Measurements from ENCODE around the gene ADAM12.

The ADAM12 gene

GRCh38 chr10:126375299-126375698 lies 13.0 kb downstream of the ADAM12 start:
- TF ChIP-seq PATZ1 (CRISPR knock-in tag; IDR thresholded peaks at IDR 0.05; ENCODE audit: borderline replicate concordance), result no peak
- TF ChIP-seq ZNF70 (CRISPR knock-in tag; IDR thresholded peaks at IDR 0.05), result no peak
- TF ChIP-seq ARNTL (CRISPR knock-in tag; IDR thresholded peaks at IDR 0.05; ENCODE audit: borderline replicate concordance, low read depth), result no peak
- TF ChIP-seq POU6F1 (CRISPR knock-in tag; IDR thresholded peaks at IDR 0.05; ENCODE audit: borderline replicate concordance, low read depth), result no peak
- TF ChIP-seq ESRRG (CRISPR knock-in tag; IDR thresholded peaks at IDR 0.05), result no peak
- no peak for ATAC-seq

- TF ChIP-seq ARNTL (CRISPR knock-in tag; IDR thresholded peaks at IDR 0.05; ENCODE audit: borderline replicate concordance, low read depth), result no peak
- peak; percentile 98 for TF ChIP-seq ZFP30 (CRISPR knock-in tag; IDR thresholded peaks at IDR 0.05)
- no peak for TF ChIP-seq TCF4 (CRISPR knock-in tag; IDR thresholded peaks at IDR 0.05; ENCODE audit: borderline replicate concordance)
- no peak for ATAC-seq
Measured at GRCh38 chr10:126374435-126374834, 13.8 kb downstream of the ADAM12 start.

GRCh38 chr10:126373972-126374371 lies 14.3 kb downstream of the ADAM12 start:
- no peak for ATAC-seq
- no peak for TF ChIP-seq RARB (CRISPR knock-in tag; IDR thresholded peaks at IDR 0.05)
- TF ChIP-seq GLIS3 (CRISPR knock-in tag; IDR thresholded peaks at IDR 0.05), result no peak
- no peak for TF ChIP-seq PPARA (CRISPR knock-in tag; IDR thresholded peaks at IDR 0.05; ENCODE audit: borderline replicate concordance)
- TF ChIP-seq ZNF70 (CRISPR knock-in tag; IDR thresholded peaks at IDR 0.05), result no peak
- TF ChIP-seq CREB5 (CRISPR knock-in tag; IDR thresholded peaks at IDR 0.05; ENCODE audit: low read depth), result no peak
- TF ChIP-seq TCF4 (CRISPR knock-in tag; IDR thresholded peaks at IDR 0.05; ENCODE audit: borderline replicate concordance), result no peak
- no peak for TF ChIP-seq ZNF8 (CRISPR knock-in tag; IDR thresholded peaks at IDR 0.05)
- no peak for TF ChIP-seq ZC3H10 (CRISPR knock-in tag; IDR thresholded peaks at IDR 0.05)
- TF ChIP-seq CSDC2 (CRISPR knock-in tag; IDR thresholded peaks at IDR 0.05), result no peak
- no peak for TF ChIP-seq BACH2 (CRISPR knock-in tag; IDR thresholded peaks at IDR 0.05; ENCODE audit: borderline replicate concordance)
- no peak for TF ChIP-seq ESRRG (CRISPR knock-in tag; IDR thresholded peaks at IDR 0.05)
- TF ChIP-seq ARNTL (CRISPR knock-in tag; IDR thresholded peaks at IDR 0.05; ENCODE audit: borderline replicate concordance, low read depth), result no peak
- TF ChIP-seq ZFP3 (CRISPR knock-in tag; IDR thresholded peaks at IDR 0.05), result no peak
- no peak for TF ChIP-seq SNAI2 (CRISPR knock-in tag; IDR thresholded peaks at IDR 0.05)
- TF ChIP-seq PATZ1 (CRISPR knock-in tag; IDR thresholded peaks at IDR 0.05; ENCODE audit: borderline replicate concordance), result no peak
- no peak for TF ChIP-seq OSR1 (CRISPR knock-in tag; IDR thresholded peaks at IDR 0.05)
- no peak for TF ChIP-seq ZNF565 (CRISPR knock-in tag; conservative IDR thresholded peaks at IDR 0.05; ENCODE audit: low read depth)
- no peak for TF ChIP-seq TSHZ2 (CRISPR knock-in tag; IDR thresholded peaks at IDR 0.05)
- TF ChIP-seq ZFP30 (CRISPR knock-in tag; IDR thresholded peaks at IDR 0.05), result no peak
